NCI-H69 (cell line): ENCODE results near the gene BRIP1.
A peak's percentile ranks its signal among the peaks of the same experiment; 100 is the strongest.

ENCODE experiments used
- DNase-seq: peaks from one replicate; lab custom pipeline; 2025; lab: John Stamatoyannopoulos, UW

The BRIP1 gene

GRCh38 chr17:61757168-61757567 lies 106.2 kb downstream of the BRIP1 start:
- no peak for DNase-seq

- DNase-seq: no peak
These were observed 106.8 kb downstream of the BRIP1 start for GRCh38 chr17:61756561-61756960.

DNA sequence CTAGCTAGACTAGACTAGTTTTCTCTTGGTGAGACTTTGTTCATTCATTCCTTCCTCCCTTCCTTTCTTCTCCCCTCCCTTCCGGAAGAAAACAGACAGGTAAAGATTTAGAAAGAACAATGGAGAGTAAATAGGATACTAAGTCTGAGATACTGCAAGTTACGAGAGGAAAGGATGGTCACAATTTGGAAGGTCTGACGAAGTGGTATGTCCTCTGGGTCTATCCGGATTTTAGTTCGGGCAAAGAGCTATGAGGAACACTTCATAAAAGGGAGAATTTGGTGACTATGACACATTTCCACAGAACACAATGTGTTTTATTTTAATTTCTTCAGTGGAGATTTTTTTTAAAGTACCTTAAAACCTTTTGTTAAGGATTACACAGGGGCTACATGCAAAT lies 107.7 kb downstream of the BRIP1 start:
- DNase-seq: no peak

DNA sequence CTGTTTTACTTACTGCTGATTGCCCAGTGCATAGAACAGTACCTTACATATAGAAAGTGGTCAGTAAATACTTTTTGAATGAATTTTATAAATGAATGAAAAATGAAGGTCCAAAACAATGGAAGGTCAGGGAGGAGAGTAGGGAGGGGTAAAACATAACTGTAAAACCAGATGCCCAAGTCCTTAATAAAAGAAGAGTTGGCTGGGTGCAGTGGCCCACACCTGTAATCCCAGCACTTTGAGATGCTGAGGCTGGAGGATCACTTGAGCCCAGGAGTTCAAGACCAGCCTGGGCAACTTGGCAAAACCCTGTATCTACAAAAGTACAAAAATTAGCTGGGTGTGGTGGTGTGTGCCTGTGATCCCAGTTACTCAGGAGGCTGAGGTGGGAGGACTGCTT lies 108.2 kb downstream of the BRIP1 start:
- DNase-seq: no peak

DNA sequence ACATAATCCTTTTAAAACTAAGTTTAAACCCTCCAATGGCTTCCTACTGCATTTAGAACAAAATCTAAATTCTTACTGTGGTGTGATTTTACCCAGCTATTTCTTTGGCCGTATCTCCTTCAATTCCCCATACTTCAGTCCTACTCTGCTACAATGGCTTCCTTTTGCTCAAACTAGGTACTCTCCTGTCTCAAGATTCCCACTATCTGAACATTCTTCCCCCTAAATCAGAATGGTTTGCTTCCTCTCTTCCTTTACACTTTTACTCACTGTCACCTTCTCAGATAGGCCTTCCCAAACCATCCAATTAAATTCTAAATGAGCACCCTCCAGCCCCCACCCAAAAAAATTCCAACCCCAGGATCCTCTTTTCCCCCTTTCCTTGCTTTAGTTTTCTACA lies 109.2 kb downstream of the BRIP1 start:
- DNase-seq: no peak

DNA sequence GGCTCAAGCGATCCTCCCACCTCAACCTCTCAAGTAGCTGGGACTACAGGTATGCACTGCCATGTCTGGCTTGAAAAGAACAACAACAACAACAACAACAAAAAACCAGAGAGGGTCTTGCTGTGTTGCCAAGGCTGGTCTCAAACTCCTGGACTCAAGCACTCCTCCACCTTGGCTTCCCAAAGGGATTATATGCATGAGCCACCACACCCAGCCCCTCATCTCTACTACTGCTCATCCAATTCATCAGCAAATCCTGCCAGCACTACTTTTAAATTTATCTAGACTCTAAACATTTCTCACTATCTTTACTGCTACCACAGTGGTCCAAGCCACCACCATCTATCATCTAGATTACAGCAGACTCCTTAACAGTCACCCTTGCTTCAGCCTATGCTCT lies 109.6 kb downstream of the BRIP1 start:
- no peak for DNase-seq

GRCh38 chr17:61750656-61751055 lies 112.7 kb downstream of the BRIP1 start:
- no peak for DNase-seq

GRCh38 chr17:61749823-61750404 lies 113.4 kb downstream of the BRIP1 start:
- no peak for DNase-seq

DNA sequence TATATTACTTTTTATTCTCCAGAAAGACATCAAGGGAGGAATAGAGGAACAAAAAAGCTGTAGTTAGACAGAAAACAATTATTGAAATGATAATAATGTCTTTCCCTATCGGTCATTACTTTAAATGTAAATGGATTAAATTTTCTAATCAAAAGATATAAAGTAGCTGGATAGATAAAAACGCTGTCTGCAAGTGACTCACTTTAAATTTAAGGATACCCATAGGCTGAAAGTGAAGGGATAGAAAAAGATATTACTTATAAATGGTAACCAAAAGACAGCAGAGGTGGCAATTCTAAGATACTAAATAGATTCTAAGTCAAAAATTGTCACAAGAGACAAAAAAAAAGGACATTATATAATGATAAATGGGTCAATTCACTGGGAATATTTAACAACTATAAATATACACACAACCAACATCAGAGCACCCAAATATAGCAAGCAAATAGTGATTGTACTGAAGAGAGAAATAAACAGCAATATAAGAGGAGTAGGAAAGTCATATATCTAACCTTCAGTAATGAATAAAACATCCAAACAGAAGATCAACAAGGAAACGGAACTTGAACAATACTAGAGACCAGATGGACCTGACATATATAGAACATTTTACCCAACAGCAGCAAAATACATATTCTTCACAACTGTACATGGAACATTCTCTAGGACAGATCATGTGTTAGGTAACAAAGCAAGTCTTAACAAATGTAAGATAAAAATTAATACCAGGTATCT lies 116.9 kb downstream of the BRIP1 start:
- DNase-seq: no peak

GRCh38 chr17:61744804-61745203 lies 118.5 kb downstream of the BRIP1 start:
- DNase-seq: no peak

DNA sequence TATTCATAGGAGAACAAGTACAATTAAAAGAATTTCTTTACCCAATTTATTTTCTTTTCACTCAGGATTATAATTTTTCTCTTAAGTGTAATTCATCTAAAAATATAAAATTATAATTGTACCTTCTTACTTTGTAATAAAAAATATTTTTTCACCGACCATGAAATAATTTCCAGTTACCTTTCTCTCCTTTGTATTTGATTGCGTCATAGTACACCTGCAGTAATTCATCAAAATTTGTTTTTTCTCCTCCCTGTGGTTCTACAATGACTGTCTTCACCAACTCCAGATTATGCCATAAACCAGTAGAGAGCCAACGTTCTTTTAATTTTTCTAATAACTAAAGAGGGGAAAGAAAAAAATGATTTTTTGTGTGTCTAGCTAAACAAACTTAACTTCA lies 119.1 kb downstream of the BRIP1 start:
- DNase-seq: no peak

GRCh38 chr17:61743766-61744165 lies 119.6 kb downstream of the BRIP1 start:
- no peak for DNase-seq

GRCh38 chr17:61739002-61739401 lies 124.3 kb downstream of the BRIP1 start:
- no peak for DNase-seq

- DNase-seq: no peak
These were observed 125.1 kb downstream of the BRIP1 start for GRCh38 chr17:61738249-61738648.

DNA sequence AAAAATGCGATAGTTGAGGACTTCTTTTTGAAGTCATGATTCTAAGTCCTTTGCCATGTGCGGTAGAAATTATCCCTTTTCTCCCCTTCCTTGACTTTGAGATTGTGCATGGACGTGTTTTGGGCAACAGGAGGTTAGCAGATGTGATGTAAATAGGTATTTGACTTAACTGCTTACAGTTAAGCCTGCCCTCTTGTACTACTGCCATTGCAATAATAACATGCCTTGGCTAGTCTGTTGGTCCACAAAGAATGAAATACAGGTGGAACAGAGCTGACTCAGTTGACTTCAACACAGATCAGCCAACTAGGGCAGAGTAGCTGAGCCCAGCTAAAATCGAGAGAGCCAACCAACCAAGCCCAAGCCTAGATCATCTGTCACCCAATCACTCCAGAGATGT lies 125.5 kb downstream of the BRIP1 start:
- DNase-seq: no peak

DNA sequence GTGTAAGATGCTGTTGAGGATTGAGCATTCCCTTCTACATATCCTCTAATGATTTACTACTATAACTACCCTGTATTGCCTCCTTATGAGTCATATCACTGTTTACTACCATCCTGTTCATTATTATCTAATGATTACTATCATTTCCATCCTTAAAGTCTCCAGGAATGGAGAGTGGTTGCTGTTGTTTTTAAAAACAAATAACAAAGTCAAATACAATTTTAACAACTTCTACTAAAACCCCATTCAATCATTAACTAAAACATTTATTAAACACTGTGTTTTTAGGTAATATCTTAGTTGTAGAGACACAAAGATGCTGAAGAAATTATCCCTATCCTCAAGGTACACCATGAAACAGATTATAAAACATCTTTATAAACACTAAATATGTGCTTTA lies 126.9 kb downstream of the BRIP1 start:
- DNase-seq: no peak

DNA sequence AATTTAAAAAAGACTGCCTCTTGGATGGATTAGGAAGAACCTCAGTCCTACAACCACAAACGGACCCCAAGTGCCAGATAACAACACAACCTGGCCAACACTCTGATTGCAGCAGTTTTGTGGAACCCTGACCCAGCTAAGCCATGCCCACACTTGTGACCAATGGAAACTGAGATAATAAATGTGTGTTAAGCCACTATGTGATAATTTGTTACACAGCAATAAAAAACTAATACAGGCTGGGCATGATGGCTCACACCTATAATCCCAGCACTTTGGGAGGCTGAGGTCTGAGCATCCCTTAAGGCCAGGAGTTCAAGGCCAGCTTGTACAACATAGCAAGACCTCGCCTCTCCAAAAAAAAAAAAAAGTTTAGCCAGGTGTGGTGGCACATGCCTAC lies 127.5 kb downstream of the BRIP1 start:
- no peak for DNase-seq

DNA sequence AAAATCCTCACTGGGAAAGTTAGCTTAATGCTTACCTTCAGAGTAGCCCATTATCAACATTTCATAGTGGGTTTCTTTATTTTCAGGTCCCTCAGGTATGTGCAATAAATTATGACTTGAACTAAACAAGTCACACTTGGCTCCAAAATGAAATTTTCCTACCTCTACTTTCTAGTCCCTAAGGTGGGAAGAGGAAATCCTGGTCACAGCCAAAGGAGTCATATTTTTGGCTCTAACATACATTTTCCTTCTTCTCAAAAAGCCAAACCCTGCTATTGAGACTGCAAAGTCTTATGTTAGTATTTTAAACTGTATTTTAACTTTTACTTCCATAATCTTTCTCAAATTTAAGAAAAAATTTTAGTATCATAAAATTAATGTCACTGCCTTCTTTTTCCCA lies 128.9 kb downstream of the BRIP1 start:
- DNase-seq: no peak

GRCh38 chr17:61734012-61734411 lies 129.3 kb downstream of the BRIP1 start:
- no peak for DNase-seq

DNA sequence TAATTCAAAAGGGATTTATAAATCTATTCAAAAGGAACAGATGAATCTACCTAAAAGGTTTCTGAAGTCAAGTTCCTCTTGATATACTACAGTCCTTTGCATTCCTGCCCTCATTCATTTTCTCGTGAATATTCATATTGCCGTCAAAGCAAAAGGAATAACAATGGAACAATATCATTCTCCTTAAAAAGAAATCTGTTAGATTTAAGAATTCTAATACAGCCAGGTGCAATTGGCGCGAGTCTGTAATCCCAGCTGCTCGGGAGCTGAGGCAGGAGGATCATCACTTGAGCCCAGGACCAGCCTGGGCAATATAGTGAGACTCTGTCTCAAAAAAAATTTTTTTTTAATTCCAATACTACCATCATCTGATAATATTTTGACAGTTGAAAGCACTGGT lies 130.3 kb downstream of the BRIP1 start:
- DNase-seq: no peak

DNA sequence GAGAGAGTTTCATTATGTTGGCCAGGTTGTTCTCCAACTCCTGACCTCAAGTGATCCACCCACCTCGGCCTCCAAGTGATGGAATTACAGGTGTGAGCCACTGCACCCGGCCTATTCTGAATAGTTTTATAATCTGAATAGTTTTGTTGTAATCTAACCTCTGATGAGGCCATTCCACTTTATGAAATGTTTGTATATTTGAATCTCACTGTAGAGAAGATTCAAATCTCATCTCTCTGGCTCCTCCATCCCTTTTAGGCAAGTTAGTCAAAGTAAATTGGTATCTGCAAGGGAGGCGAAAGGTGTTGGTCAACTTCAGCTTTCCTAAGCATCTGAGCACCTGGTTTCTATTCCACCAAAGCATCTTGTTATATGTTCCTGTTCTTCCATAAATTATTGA lies 131.2 kb downstream of the BRIP1 start:
- DNase-seq: no peak

DNA sequence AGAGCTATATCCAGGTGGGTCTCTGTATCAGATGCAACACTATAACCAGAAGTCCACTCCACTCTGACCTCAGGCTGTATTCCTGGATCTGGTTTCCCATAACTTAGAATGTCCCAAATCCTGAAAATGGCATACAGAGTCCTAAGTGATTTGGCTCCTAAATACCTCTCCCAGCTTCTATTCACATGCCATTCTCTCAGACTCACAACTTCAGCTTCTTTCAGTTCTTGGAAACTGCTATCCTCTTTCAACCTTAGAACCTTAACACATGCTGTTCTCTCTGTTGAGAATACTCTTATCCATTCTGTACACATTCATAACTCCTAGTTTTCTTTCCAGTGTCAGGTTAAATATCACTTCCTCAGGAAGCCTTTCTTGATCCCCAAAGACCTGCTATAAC lies 132.0 kb downstream of the BRIP1 start:
- DNase-seq: no peak

- DNase-seq: peak; percentile 6
These were observed 133.5 kb downstream of the BRIP1 start for GRCh38 chr17:61729690-61730268.
